OCI-LY7 (cell line): Measurements from ENCODE around the gene TLL2. TPM values are rescaled to one million over a fixed set of nuclear protein-coding genes. Genes with fewer than 3 reads are reported as not detected.

Experiments used
- BruUV-seq: library from RNA; stranded (reverse); fragments of 400-500 nt; replicated peaks from 2 replicates; lab custom pipeline; 2021; lab: Mats Ljungman, UMichigan
- CTCF ChIA-PET: fragments of 300-600 bp; sonication (Branson Sonifier 250); formaldehyde crosslinking; loops from one replicate; lab custom pipeline; 2022; ENCODE audit warnings: antibody characterized with exemption; ENCODE audit not compliant: unreplicated experiment; lab: Charles Lee
- POLR2A ChIA-PET: fragments of 300-600 bp; sonication (Branson Sonifier 250); formaldehyde crosslinking; loops from one replicate; lab custom pipeline; 2022; ENCODE audit warnings: antibody characterized with exemption; lab: Charles Lee
- DNase-seq: peaks from one replicate; pipeline ENCODE4 v3.0.0-alpha.2; 2015; ENCODE audit warnings: low spot score
- H2AFZ ChIP-seq: fragments of 200-600 bp; sonication (generic), shearing (Covaris generic); 2 replicates; pipeline ENCODE4 v1.6.1; 2014; ENCODE audit warnings: mild to moderate bottlenecking, antibody characterized with exemption, low read length, moderate library complexity
- H3K27ac ChIP-seq: fragments of 200-600 bp; sonication (generic); 2 replicates; pipeline ENCODE4 v1.5.1; 2014; ENCODE audit warnings: mixed run types, low read depth, mild to moderate bottlenecking, moderate library complexity, low read length, inconsistent platforms; ENCODE audit not compliant: poor library complexity, severe bottlenecking
- H3K36me3 ChIP-seq: fragments of 200-600 bp; sonication (generic); 2 replicates; pipeline ENCODE4 v1.6.1; 2014; ENCODE audit warnings: mild to moderate bottlenecking, antibody characterized with exemption, low read length, moderate library complexity, mixed read lengths; ENCODE audit not compliant: insufficient read depth
- H3K4me1 ChIP-seq: fragments of 200-600 bp; sonication (generic); 2 replicates; pipeline ENCODE4 v1.5.1; 2014; ENCODE audit warnings: mild to moderate bottlenecking, low read length; ENCODE audit not compliant: insufficient read depth, poor library complexity, severe bottlenecking
- H3K4me2 ChIP-seq: fragments of 200-600 bp; sonication (generic); 2 replicates; pipeline ENCODE4 v1.6.1; 2014; ENCODE audit warnings: mild to moderate bottlenecking, low read length
- H3K4me3 ChIP-seq: fragments of 200-600 bp; sonication (generic); 2 replicates; pipeline ENCODE4 v1.5.1; 2014; ENCODE audit warnings: mild to moderate bottlenecking, low read depth, low read length; ENCODE audit not compliant: poor library complexity, severe bottlenecking
- H3K79me2 ChIP-seq: fragments of 200-600 bp; sonication (generic); 2 replicates; pipeline ENCODE4 v1.6.1; 2016; ENCODE audit warnings: low read depth, mild to moderate bottlenecking, low read length, moderate library complexity, mixed read lengths; ENCODE audit not compliant: insufficient read depth
- H3K9me2 ChIP-seq: fragments of 200-600 bp; sonication (generic); 2 replicates; pipeline ENCODE4 v1.6.1; 2016; ENCODE audit warnings: mild to moderate bottlenecking, low read length, mixed read lengths; ENCODE audit not compliant: insufficient read depth
- H3K9me3 ChIP-seq: fragments of 200-600 bp; sonication (generic); 2 replicates; pipeline ENCODE4 v1.6.1; 2014; ENCODE audit warnings: mild to moderate bottlenecking, mixed run types, low read length, mixed read lengths
- H4K20me1 ChIP-seq: fragments of 200-600 bp; sonication (generic); 2 replicates; pipeline ENCODE4 v1.6.1; 2014; ENCODE audit warnings: mild to moderate bottlenecking, antibody characterized with exemption, low read length, moderate library complexity, mixed read lengths; ENCODE audit not compliant: insufficient read depth
- CTCF ChIP-seq: fragments of 200-600 bp; sonication (generic); conservative IDR thresholded peaks from 2 replicates; pipeline ENCODE4 v1.5.1; 2014; ENCODE audit warnings: mild to moderate bottlenecking, antibody characterized with exemption, low read length, moderate library complexity, mixed read lengths
- EZH2phosphoT487 ChIP-seq: fragments of 200-600 bp; sonication (generic); IDR thresholded peaks from 2 replicates; pipeline ENCODE4 v1.6.1; 2018; ENCODE audit warnings: low read depth, borderline replicate concordance, mild to moderate bottlenecking, mixed run types, antibody characterized with exemption, low read length, moderate library complexity, mixed read lengths
- intact Hi-C: fragments of 100-400 bp; cut with micrococcal nuclease; formaldehyde crosslinking; loops from one replicate; pipeline ENCODE4 v1.10.0; 2022; ENCODE audit not compliant: unreplicated experiment
- total RNA-seq, 2 experiments: library from RNA; depleted of rRNA in 1 of 2; stranded (reverse); fragments of >200 nt in 1 of 2; shearing (Covaris generic) in 1 of 2; gene quantifications; 2 replicates each; pipeline ENCODE4 v1.2.3, GENCODE V29; 2014 to 2022

Gene TLL2
- total RNA-seq, 2 experiments from 2014 or later, result 0.97 to 1.1 TPM

- intact Hi-C loops, result no loop called here
- ChIA-PET POLR2A (interaction anchor here (0.6 to 0.9 kb wide), 2 partner anchors 15 to 59 kb away, joined by 3 to 6 read pairs; no protein-coding TSS in a partner anchor), CTCF (no interaction called here)
- Histone ChIP-seq H3K4me1 (no peaks in the 10 kb centered on the region), H3K36me3 (no peaks in the 10 kb centered on the region), H3K4me3 (no peak overlapping the region), H4K20me1 (no peaks in the 10 kb centered on the region), H2AFZ (no peak overlapping the region), H3K4me2 (no peak overlapping the region), H3K9me3 (no peaks in the 10 kb centered on the region), H3K9me2 (no peaks in the 10 kb centered on the region), H3K79me2 (no peaks in the 10 kb centered on the region), H3K27ac (no peak overlapping the region)
- TF ChIP-seq EZH2phosphoT487 (no peak), CTCF (no peak)
- BruUV-seq, result no TSS peak
- no peak for DNase-seq
Measured at GRCh38 chr10:96441322-96441885, 72.3 kb downstream of the TLL2 start.

GRCh38 chr10:96440361-96441292, 73.1 kb downstream of the TLL2 start:
- no peak for TF ChIP-seq CTCF
- no peak for TF ChIP-seq EZH2phosphoT487
- H2AFZ ChIP-seq, result no peak overlapping the region
- BruUV-seq, result no TSS peak
- H3K4me3 ChIP-seq, result no peak overlapping the region
- no peak overlapping the region for H3K27ac ChIP-seq
- H3K9me2 ChIP-seq, result no peaks in the 10 kb centered on the region
- H4K20me1 ChIP-seq, result no peaks in the 10 kb centered on the region
- intact Hi-C loops, result no loop called here
- H3K79me2 ChIP-seq, result no peaks in the 10 kb centered on the region
- no peak for DNase-seq
- POLR2A ChIA-PET, result interaction anchor here (0.7 kb wide), 1 partner anchor 46 kb away, joined by 4 read pairs; no protein-coding TSS in a partner anchor
- peaks cover 5% of the 10 kb centered on the region; the same call in 1 of the 2 replicates for H3K9me3 ChIP-seq
- H3K36me3 ChIP-seq, result no peaks in the 10 kb centered on the region
- CTCF ChIA-PET, result no interaction called here
- H3K4me2 ChIP-seq, result no peak overlapping the region
- no peaks in the 10 kb centered on the region for H3K4me1 ChIP-seq
